Activated CD8-positive, alpha-beta T cell treated with anti-CD3 and anti-CD28 coated beads for 36 hours (primary cell): ENCODE data around the gene TMEM25. TPM values are rescaled to one million over a fixed set of nuclear protein-coding genes. Genes with fewer than 3 reads are reported as not detected.

Experiments
- total RNA-seq, 2 experiments: library from RNA; stranded (reverse); gene quantifications; one replicate each; pipeline ENCODE4 v1.2.3, GENCODE V29; 2021

The TMEM25 gene
- total RNA-seq, 2 experiments from 2014 or later: 9.8 to 15.0 TPM

Other genes with a start within 250 kb of the TMEM25 start
- 100 to 1,000 TPM; 372 to 387 TPM for gene CD3E, start 226.5 kb upstream of the TMEM25 start, total RNA-seq
- gene CD3D, start 188.5 kb upstream of the TMEM25 start, total RNA-seq: 100 to 1,000 TPM; 316 to 325 TPM
- 100 to 1,000 TPM; 116 to 118 TPM for gene CD3G, start 186.8 kb upstream of the TMEM25 start, total RNA-seq
- 10 to 100 TPM; 40.2 to 40.5 TPM for gene UBE4A, start 171.6 kb upstream of the TMEM25 start, total RNA-seq
- 100 to 1,000 TPM; 237 to 249 TPM for gene ATP5MG, start 129.6 kb upstream of the TMEM25 start, total RNA-seq
- 10 to 100 TPM; 68.8 to 75.0 TPM for gene KMT2A, start 94.7 kb upstream of the TMEM25 start, total RNA-seq
- gene TTC36, start 3.7 kb upstream of the TMEM25 start, total RNA-seq: under 1 TPM; 0.36 to 0.43 TPM
- 10 to 100 TPM; 14.9 to 16.0 TPM for gene IFT46, start 34.7 kb downstream of the TMEM25 start, total RNA-seq
- gene ARCN1, start 41.2 kb downstream of the TMEM25 start, total RNA-seq: 100 to 1,000 TPM; 134 to 135 TPM
- 1 to 10 TPM; 3.0 to 5.1 TPM for gene PHLDB1, start 76.4 kb downstream of the TMEM25 start, total RNA-seq
- gene TREH, start 148.5 kb downstream of the TMEM25 start, total RNA-seq: not detected